HG03103 (cell line): ENCODE data around the gene HSPG2.

Source experiments
- ATAC-seq: cut with Tn5 transposase; IDR thresholded peaks from one replicate; pipeline ENCODE4 v1.9.1; 2021; ENCODE audit warnings: low read depth; ENCODE audit not compliant: unreplicated experiment

Gene HSPG2

GRCh38 chr1:21868941-21869454 lies 68.1 kb downstream of the HSPG2 start:
- no peak for ATAC-seq

DNA sequence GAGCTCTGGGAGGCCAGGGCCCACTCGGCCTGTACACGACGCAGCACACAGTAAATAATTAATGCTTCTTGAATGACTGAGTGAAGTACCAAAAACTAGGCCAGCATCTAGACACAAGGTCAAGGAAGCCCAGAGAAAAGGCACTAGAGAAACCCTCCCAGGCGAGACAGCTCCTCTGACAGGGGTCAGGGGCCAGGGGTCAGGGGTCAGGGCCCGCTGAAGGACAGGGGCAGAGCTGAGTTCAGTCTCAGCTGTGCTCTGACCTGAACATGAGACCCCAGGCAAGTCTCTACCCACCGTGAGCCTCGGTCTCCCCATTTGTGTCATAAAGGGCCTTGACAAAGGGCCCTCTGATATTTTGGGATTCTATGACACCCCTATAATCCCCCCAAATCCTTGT lies 68.6 kb downstream of the HSPG2 start:
- no peak for ATAC-seq

DNA sequence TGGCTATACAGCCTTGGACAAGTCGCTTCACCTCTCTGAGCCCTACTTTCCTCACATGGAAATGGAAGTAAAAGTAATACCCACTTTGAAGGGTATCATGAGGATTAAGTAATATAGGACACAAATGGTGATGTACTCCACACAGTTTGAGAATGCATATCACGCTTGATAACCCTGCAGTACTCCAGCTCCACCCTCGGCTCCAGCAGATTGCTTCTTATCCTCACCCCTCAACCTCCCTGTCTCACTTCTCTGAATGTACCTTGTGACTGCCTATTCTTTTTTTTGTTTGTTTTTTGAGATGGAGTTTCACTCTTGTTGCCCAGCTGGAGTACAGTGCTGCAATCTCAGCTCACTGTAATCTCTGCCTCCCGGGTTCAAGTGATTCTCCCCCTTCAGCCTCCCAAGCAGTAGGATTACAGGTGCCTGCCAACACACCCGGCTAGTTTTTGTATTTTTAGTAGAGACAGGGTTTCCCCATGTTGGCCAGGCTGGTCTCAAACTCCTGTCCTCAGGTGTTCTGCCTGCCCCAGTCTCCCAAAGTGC lies 69.6 kb downstream of the HSPG2 start:
- no peak for ATAC-seq

DNA sequence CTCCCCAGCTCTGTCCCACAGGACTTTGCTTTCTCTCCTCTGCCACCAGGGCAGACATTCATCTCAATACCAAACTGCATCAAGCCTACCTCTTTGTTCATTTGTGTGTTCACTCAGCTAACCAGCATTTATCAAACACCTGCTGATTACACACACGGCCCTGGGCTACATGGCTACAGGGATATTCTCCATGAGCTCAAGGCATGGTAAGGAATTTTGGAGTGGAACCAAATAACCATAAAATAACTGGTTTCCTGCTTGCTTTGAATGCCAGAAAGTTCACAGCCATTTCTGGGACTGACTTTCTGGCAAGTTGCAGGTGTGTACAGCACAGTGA lies 70.4 kb downstream of the HSPG2 start:
- ATAC-seq = no peak

GRCh38 chr1:21865943-21866706 lies 71.0 kb downstream of the HSPG2 start:
- ATAC-seq = peak; percentile 65

GRCh38 chr1:21865609-21865942 lies 71.5 kb downstream of the HSPG2 start:
- no peak for ATAC-seq

GRCh38 chr1:21864730-21865129 lies 72.4 kb downstream of the HSPG2 start:
- ATAC-seq = no peak

- no peak for ATAC-seq
These were observed 73.1 kb downstream of the HSPG2 start for GRCh38 chr1:21863981-21864380.

DNA sequence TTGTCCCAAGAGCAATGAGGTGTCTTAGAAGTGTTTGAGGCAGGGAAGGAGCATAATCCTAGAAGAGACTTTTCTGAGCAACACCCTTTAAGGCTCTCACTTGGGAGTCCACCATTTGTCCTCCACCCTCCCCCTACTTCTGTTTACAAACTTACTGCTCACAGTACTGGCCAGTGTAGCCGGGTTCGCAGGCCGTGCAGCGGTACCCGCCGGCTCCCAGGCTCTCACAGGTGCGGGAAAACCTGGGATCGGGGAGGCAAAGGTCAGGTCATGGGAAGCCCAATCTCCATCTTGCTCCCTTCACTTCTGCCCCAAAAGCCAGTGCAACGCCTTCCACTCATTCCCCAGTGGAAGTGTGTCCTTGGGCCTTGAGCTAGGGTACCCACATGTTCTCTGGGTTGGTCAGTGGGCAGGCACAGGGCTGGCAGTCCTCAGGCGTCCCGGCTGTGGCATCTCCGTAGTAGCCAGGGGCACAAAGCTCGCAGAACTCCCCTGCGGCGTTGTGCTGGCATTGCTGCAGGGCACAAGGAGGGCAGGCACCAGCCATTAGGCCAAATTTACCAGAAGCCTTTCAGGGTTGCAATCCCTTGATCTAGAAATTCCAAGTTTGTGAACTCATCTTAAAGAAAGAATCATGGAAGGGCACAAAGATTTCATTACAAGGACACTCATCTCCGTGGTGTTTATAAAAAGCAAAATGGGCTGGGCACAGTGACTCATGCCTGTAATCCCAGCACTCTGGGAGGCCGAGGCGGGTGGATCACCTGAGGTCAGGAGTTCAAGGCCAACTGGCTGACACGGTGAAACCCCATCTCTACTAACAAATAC lies 75.3 kb downstream of the HSPG2 start:
- no peak for ATAC-seq

DNA sequence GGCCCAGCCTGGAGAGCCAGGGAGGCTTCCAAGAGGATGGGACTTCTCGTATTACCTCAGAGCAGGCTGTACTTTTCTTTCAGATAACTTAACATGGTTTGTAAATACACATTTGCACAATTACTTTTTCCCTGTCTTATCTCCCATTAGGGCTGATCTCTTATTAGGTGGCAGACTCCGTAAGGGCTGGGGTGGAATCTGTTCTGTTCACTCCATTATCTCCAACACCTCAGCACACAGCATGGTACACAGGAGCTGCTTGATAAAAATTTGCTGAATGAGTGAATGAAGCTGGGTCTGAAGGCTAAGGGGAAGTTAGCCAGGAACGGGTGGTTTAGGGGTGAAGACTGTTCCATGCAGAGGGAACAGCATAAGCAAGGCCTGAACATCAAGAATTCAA lies 76.1 kb downstream of the HSPG2 start:
- ATAC-seq = no peak

DNA sequence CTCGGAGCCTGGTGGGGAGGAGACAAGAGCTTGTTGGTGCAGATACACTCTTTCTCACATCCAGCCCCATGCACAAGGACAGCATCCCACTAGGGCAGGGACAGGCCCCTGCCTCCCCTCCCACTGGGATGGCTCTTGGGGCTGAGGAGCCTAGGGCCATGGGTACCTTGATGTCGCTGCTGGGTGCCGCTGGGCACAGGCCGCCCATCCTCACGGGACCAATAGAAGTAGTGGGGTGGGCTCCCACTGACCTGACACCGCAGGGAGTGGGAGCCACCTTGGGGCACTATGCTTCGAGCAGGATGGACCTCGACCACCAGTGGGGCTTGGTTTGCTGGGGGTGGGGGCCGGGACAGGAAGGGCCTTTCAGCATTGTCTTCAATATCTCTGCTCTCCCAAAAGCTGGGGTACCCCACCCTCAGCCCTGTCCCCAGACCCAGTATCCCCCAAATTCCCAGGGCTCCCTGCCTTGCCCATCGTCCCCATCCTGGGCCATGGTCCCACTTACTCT lies 77.4 kb downstream of the HSPG2 start:
- no peak for ATAC-seq

DNA sequence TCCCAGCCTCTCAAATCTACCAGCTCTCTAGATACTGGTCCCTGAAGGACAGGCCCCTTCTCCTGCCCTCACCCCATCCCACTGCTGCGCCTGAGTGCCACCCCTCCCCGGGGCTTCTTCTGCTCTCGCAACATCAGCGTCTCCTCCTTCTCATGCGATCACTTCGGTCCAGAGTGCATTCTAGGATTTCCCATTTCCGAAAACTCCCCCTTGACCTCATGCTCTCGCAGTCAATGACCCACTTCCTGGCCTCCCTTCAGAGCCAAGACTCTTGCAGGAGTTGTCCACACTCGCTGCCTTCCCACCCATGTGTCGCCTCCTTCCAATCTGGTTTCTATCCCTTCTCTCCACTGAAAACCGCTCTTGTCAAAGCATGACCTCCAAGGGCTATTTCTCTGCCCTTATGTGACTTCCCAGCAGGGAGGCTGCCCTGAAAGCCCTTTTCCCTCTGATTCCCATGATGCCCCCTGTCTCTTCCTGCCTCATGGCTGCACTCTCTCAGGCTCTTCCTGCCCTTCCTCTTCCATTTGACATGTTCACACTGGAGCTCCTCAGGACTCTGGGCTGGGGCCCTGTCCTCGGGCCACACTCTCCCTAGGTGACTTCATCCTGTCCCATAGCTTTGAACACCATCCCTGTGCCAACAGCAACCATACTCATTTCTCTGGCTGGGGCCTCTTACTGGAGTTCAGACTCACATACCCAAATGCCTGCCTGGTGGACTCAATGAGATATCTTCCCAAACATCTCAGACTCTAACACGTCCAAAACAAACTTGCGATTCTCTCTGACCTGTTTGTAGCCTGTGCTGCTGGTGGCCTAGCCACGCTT lies 79.1 kb downstream of the HSPG2 start:
- ATAC-seq = no peak

DNA sequence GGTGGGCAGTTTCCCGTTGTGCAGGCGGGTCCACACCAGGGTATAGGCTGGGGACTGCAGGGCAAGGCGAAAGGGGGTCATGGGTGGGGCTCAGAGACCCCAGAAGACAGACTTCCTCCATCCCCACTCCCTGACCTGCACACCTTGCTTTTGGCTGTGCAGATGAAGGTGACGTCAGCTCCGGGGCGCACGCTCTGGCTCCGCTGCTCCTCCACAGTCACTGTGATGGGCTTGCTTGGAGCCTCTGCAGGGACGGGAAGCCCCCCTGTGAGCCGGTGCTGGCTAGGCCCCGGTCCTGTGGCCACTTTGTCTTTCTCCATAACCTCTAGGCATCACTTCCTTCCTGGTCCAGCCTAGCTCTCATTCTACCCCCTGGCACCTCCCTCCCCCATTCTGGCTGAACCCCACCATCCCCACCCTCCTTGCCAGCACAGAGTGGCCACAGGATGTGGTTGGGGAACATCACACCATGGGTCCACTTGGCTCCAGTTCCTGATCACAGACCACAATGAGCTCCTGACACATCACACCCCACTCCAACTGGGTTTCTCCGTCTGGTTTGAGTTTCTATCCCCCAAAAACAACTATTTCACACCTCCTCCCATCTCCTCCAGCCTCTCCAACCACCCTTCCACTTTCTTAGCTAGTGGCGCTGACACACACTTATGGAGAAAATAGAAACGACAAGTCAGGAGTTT lies 79.8 kb downstream of the HSPG2 start:
- ATAC-seq = no peak

- ATAC-seq = no peak
These were observed 81.6 kb downstream of the HSPG2 start for GRCh38 chr1:21855257-21856096.

GRCh38 chr1:21854751-21855131 lies 82.4 kb downstream of the HSPG2 start:
- no peak for ATAC-seq

DNA sequence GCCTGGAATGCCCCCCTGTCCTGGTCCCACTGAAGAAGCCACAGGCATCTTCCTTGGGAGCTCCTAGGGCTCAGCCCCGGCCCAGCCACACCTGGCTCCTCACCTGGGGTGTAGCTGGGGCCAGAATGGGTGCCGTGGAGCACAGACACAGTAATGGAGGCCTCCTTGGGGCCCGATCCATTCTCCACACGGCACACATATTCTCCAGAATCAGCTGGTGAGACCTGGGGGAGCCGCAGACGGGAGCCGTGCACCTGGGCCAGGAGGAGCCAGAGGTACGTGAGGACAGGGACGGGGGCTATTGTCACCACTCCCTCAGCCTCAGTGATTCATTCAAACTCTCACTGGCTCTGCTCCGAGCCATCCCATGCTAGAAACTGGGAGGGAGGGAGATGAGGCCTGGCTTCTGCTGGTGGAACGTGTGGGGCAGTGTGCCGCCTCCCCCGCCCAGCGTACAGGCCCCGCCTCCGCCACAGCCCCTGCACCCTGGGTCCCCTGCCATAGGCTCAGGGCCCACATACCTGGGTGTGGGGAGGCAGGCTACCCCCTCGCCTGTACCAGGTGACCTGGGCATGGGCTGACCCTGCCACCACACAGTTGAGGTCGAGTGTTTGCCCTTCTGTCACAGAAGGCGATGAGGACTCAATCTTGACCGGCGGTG lies 82.9 kb downstream of the HSPG2 start:
- ATAC-seq = no peak

- no peak for ATAC-seq
These were observed 84.0 kb downstream of the HSPG2 start for GRCh38 chr1:21853131-21853427.

DNA sequence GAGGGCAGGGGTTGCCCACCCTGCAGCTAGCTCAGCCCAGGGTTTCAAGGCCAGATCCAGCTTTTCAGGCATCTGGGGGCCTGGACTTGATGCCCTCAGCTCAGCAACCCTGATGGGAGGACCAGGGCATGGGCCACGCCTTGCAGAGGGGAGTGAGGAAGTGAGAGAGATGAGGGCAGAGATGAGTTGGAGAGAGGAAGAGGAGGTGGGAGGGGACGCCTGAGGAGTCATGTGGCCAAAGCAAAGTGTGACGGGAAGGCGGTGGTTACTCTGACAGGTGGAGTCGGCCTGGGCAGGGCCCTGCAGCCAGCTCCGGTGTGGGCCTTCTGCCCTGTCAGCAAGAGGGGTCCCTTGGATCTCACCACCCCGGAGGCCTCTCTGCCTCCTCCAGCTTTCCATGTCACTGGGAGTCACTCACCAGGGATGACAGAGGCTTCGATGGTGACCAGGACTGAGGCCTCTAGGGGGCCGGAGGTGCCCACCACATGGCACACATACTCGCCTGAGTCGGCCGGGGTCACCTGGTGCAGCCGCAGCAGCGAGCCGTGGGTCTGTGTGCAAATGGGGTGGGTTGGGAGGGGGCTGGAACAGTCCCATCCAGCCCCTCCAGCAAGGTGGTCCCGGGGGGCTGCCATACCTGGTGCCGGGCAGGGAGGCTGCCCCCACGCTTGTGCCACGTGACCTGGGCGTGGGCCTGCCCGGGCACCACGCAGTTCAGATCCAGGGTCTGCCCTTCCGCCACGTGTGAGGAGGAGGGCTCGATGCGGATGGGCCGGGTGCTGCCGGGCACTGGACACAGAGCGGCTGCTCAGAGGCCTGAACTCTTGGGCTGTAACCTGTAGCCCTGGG lies 84.6 kb downstream of the HSPG2 start:
- no peak for ATAC-seq
